ENCODE measurements around the gene SPRED2. TPM values are rescaled to one million over a fixed set of nuclear protein-coding genes. Genes with fewer than 3 reads are reported as not detected.

Gene SPRED2
- total and polyA plus RNA-seq, 4 donors, result 6.7 to 7.5 (median 7.1) TPM

- TF ChIP-seq TAF1 (conservative IDR thresholded peaks at IDR 0.05) (no peak), JUND (IDR thresholded peaks at IDR 0.05) (no peak), RXRA (IDR thresholded peaks at IDR 0.05) (no peak), HNF4A (conservative IDR thresholded peaks at IDR 0.05) (no peak), YY1 (IDR thresholded peaks at IDR 0.05) (no peak), MAX (IDR thresholded peaks at IDR 0.05) (no peak), SP1 (IDR thresholded peaks at IDR 0.05) (no peak), NR2F2 (IDR thresholded peaks at IDR 0.05) (no peak), ATF3 (IDR thresholded peaks at IDR 0.05) (no peak)
- Histone ChIP-seq H3K36me3 (ENCODE audit: control insufficient read depth in 4 of 4, insufficient read depth in 3 of 4, low read depth in 1 of 4, low read length in 3 of 4) (no peaks in the 10 kb centered on the region), H3K27ac (ENCODE audit: low read depth in 1 of 2, low read length in 2 of 2) (no peak overlapping the region), H3K27me3 (ENCODE audit: control insufficient read depth in 4 of 4, insufficient read depth in 4 of 4, low read length in 3 of 4) (no peaks in the 10 kb centered on the region), H3K9ac (ENCODE audit: low read depth in 1 of 2, low read length in 2 of 2) (no peak overlapping the region), H3K9me3 (ENCODE audit: control insufficient read depth in 4 of 4, low read length in 3 of 4) (no peaks in the 10 kb centered on the region), H3K4me1 (ENCODE audit: control insufficient read depth in 4 of 4, insufficient read depth in 4 of 4, low read length in 3 of 4) (peaks cover 7 to 36% (median 25%) of the 10 kb centered on the region in 4 donors), H3K4me3 (ENCODE audit: low read depth in 1 of 3, low read length in 3 of 3) (no peak overlapping the region)
- 88% methylated on average over 10 of the region's 10 CpGs for WGBS
- no peak for DNase-seq (ENCODE audit: low spot score)
Observed at GRCh38 chr2:65404988-65405697, 27.3 kb downstream of the SPRED2 start.

- WGBS, result 91% methylated on average over 5 of the region's 5 CpGs
- no peak for TF ChIP-seq RAD21 (IDR thresholded peaks at IDR 0.05)
- TF ChIP-seq ATF3 (IDR thresholded peaks at IDR 0.05), result no peak
- TF ChIP-seq EGR1 (IDR thresholded peaks at IDR 0.05; ENCODE audit: low read depth in 2 of 2), result no peak
- TF ChIP-seq REST (IDR thresholded peaks at IDR 0.05), result no peak
- no peak for TF ChIP-seq HNF4G (IDR thresholded peaks at IDR 0.05)
- no peak for TF ChIP-seq CTCF (IDR thresholded peaks at IDR 0.05; ENCODE audit: low read depth, low read length, missing input control)
- TF ChIP-seq GABPA (IDR thresholded peaks at IDR 0.05 in 1 of 2, conservative IDR thresholded peaks at IDR 0.05 in 1 of 2), result no peak
- TF ChIP-seq SP1 (IDR thresholded peaks at IDR 0.05), result no peak
- no peak for TF ChIP-seq RXRA (IDR thresholded peaks at IDR 0.05)
- no peak for TF ChIP-seq FOXA1 (IDR thresholded peaks at IDR 0.05)
- TF ChIP-seq MAX (IDR thresholded peaks at IDR 0.05), result no peak
- no peak for TF ChIP-seq ZBTB33 (IDR thresholded peaks at IDR 0.05)
- no peaks in the 10 kb centered on the region for H3K36me3 ChIP-seq (ENCODE audit: control insufficient read depth in 4 of 4, insufficient read depth in 3 of 4, low read depth in 1 of 4, low read length in 3 of 4)
- DNase-seq (ENCODE audit: low spot score), result no peak
- H3K4me3 ChIP-seq (ENCODE audit: low read depth in 1 of 3, low read length in 3 of 3), result no peak overlapping the region
- no peak overlapping the region for H3K27ac ChIP-seq (ENCODE audit: low read depth in 1 of 2, low read length in 2 of 2)
- H3K4me1 ChIP-seq (ENCODE audit: control insufficient read depth in 4 of 4, insufficient read depth in 4 of 4, low read length in 3 of 4), result peaks cover 7 to 36% (median 25%) of the 10 kb centered on the region in 4 donors
- H3K27me3 ChIP-seq (ENCODE audit: control insufficient read depth in 4 of 4, insufficient read depth in 4 of 4, low read length in 3 of 4), result no peaks in the 10 kb centered on the region
- no peak overlapping the region for H3K9ac ChIP-seq (ENCODE audit: low read depth in 1 of 2, low read length in 2 of 2)
- H3K9me3 ChIP-seq (ENCODE audit: control insufficient read depth in 4 of 4, low read length in 3 of 4), result no peaks in the 10 kb centered on the region
Observed at GRCh38 chr2:65403529-65403915, 28.9 kb downstream of the SPRED2 start.
